ENCODE results near the gene CDHR3.

DNA sequence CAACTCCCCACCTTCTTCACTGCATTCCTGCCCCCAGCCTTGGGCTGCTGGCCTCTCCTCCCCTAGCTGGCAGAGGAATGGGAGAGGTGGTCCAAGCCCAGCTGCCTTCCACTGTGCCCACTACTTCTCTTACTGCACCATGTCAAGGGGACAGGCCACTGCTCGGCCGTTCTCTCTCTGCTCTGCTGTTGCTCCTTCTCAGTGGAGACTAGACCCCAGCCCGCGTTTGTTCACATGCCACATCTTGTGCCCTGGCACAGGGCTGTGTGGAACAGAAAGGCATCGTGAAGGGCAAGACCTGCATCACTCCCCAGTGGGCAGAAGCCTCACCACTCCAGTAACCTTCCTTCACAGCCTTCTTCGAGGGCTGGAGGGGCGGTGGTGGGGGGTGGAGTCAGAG is 711 bp upstream of the CDHR3 start:
- TF ChIP-seq, protein P1, sequence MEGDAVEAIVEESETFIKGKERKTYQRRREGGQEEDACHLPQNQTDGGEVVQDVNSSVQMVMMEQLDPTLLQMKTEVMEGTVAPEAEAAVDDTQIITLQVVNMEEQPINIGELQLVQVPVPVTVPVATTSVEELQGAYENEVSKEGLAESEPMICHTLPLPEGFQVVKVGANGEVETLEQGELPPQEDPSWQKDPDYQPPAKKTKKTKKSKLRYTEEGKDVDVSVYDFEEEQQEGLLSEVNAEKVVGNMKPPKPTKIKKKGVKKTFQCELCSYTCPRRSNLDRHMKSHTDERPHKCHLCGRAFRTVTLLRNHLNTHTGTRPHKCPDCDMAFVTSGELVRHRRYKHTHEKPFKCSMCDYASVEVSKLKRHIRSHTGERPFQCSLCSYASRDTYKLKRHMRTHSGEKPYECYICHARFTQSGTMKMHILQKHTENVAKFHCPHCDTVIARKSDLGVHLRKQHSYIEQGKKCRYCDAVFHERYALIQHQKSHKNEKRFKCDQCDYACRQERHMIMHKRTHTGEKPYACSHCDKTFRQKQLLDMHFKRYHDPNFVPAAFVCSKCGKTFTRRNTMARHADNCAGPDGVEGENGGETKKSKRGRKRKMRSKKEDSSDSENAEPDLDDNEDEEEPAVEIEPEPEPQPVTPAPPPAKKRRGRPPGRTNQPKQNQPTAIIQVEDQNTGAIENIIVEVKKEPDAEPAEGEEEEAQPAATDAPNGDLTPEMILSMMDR (IDR thresholded peaks at IDR 0.05), result no peak
- no peak for TF ChIP-seq POLR2A (IDR thresholded peaks at IDR 0.05)
